GM12878 (cell line): ENCODE data around the gene ARRB2. TPM values are rescaled to one million over a fixed set of nuclear protein-coding genes. Genes with fewer than 3 reads are reported as not detected.
"Not testable (repeated sequence)": the region's sequence is repeated elsewhere in the genome, so short reads cannot be mapped to it uniquely, and the experiment has no call there.

Experiments
- ATAC-seq: fragments of 200-7000 bp; cut with Tn5 transposase; 3 replicates; pipeline ENCODE4 v1.9.1; 2020; ENCODE audit warnings: mild to moderate bottlenecking, moderate library complexity
- BruUV-seq: library from RNA; stranded (reverse); fragments of 400-500 nt; replicated peaks from 2 replicates; lab custom pipeline; 2021; lab: Mats Ljungman, UMichigan
- CTCF ChIA-PET: fragments of 300-600 bp; sonication (Branson Sonifier 250); formaldehyde crosslinking; extraction: SDS; loops from one replicate; lab custom pipeline; 2021; ENCODE audit warnings: inconsistent platforms; lab: Yijun Ruan, JAX
- POLR2A ChIA-PET: fragments of 350-600 bp; formaldehyde crosslinking; extraction: SDS; loops from one replicate; lab custom pipeline; 2021; ENCODE audit warnings: inconsistent platforms; lab: Charles Lee
- RAD21 ChIA-PET: fragments of 300-600 bp; sonication (Branson Sonifier 250); formaldehyde crosslinking; loops from one replicate; lab custom pipeline; 2023; ENCODE audit warnings: antibody characterized with exemption; ENCODE audit not compliant: unreplicated experiment; lab: Charles Lee
- SMC1A ChIA-PET: fragments of 300-600 bp; sonication (Branson Sonifier 250); formaldehyde crosslinking; loops from one replicate; lab custom pipeline; 2023; ENCODE audit not compliant: unreplicated experiment, uncharacterized antibody; lab: Charles Lee
- DNase-seq: peaks from one replicate; pipeline ENCODE4 v3.0.0-alpha.2; 2011; ENCODE audit warnings: low read depth, low spot score
- FAIRE-seq: peaks from 3 replicates; lab custom pipeline; 2011; peaks lifted over from hg19 to GRCh38; lab: Jason Lieb, UNC
- H2AFZ ChIP-seq: 2 replicates; pipeline ENCODE4 v1.6.0; 2011; ENCODE audit warnings: low read depth, low read length, control low read depth; ENCODE audit not compliant: control insufficient read depth
- H3K27ac ChIP-seq: 2 replicates; pipeline ENCODE4 v1.5.1; 2011; ENCODE audit warnings: control low read depth; ENCODE audit not compliant: control insufficient read depth, insufficient read depth
- H3K27me3 ChIP-seq, 2 experiments: replicated peaks in 1 of 2; 2 replicates each; pipeline versions ENCODE4 v1.6.0 to v1.6.1; 2011; ENCODE audit warnings: low read length in 1 of 2; ENCODE audit not compliant: control insufficient read depth in 2 of 2, insufficient read depth in 2 of 2
- H3K36me3 ChIP-seq, 2 experiments: 2 replicates each; pipeline ENCODE4 v1.5.1; 2011; ENCODE audit warnings: low read length in 1 of 2; ENCODE audit not compliant: control insufficient read depth in 2 of 2, insufficient read depth in 2 of 2
- H3K4me1 ChIP-seq: 2 replicates; pipeline ENCODE4 v1.6.1; 2011; ENCODE audit warnings: mild to moderate bottlenecking, low read length, moderate library complexity, mixed read lengths; ENCODE audit not compliant: control insufficient read depth, insufficient read depth
- H3K4me2 ChIP-seq: 2 replicates; pipeline ENCODE4 v1.6.0; 2011; ENCODE audit warnings: control low read depth; ENCODE audit not compliant: control insufficient read depth, insufficient read depth
- H3K4me3 ChIP-seq: fragments of 200-600 bp; sonication (generic); 2 replicates; pipeline ENCODE4 v1.5.1; 2016
- H3K79me2 ChIP-seq: 2 replicates; pipeline ENCODE4 v1.6.0; 2011; ENCODE audit warnings: low read length; ENCODE audit not compliant: control insufficient read depth, insufficient read depth
- H3K9ac ChIP-seq: 2 replicates; pipeline ENCODE4 v1.8.0; 2011; ENCODE audit warnings: low read length, control low read depth, mixed read lengths; ENCODE audit not compliant: control insufficient read depth, insufficient read depth
- H3K9me3 ChIP-seq: replicated peaks from 3 replicates; pipeline ENCODE4 v1.5.1; 2011; ENCODE audit warnings: mild to moderate bottlenecking, low read length; ENCODE audit not compliant: control insufficient read depth, insufficient read depth
- H4K20me1 ChIP-seq: 2 replicates; pipeline ENCODE4 v1.6.0; 2011; ENCODE audit not compliant: control insufficient read depth, insufficient read depth
- NFIC ChIP-seq: IDR thresholded peaks from 2 replicates; pipeline ENCODE4 v1.6.1; 2012; ENCODE audit warnings: low read depth, mild to moderate bottlenecking, inconsistent platforms, low read length, moderate library complexity
- WGBS: methylation state at CpG from one replicate; pipeline ENCODE4 v1.1.6; 2016; ENCODE audit warnings: low lambda C conversion rate; ENCODE audit not compliant: insufficient replicate concordance, insufficient coverage; ENCODE audit errors: missing lambda C conversion rate; 5-methylcytosine and 5-hydroxymethylcytosine counted together
- in situ Hi-C: fragments of 300-500 bp; cut with MboI; formaldehyde crosslinking; loops from 9 replicates; pipeline ENCODE4 v1.14.3; 2018; ENCODE audit warnings: mixed read lengths
- intact Hi-C: fragments of 100-400 bp; cut with micrococcal nuclease; formaldehyde crosslinking; loops from one replicate; pipeline ENCODE4 v1.14.2; 2022; ENCODE audit not compliant: unreplicated experiment
- polyA plus RNA-seq, 11 experiments: library from polyadenylated mRNA; depleted of rRNA in 4 of 11; unstranded in 6 of 11; stranded (reverse) in 5 of 11; fragments of >200 nt; fragmentation: Nextera tagmentation in 4 of 11; fragmentation: Illumina TruSeq in 1 of 11; extraction: Ambion mirVana in 4 of 11; extraction: Trizol in 1 of 11; gene quantifications; 1 replicate in 1 of 11; 2 replicates in 10 of 11; pipeline versions ENCODE4 v1.2.1 to v1.2.3, GENCODE V29; 2011 to 2016; ENCODE audit warnings: inconsistent platforms in 2 of 11, missing spikeins in 2 of 11, low read depth in 1 of 11
- total RNA-seq, 4 experiments: library from RNA; depleted of rRNA in 3 of 4; stranded (reverse); fragments of >200 nt in 3 of 4; fragmentation: Illumina TruSeq in 1 of 4; extraction: Trizol in 1 of 4; gene quantifications; 2 replicates each; pipeline versions ENCODE4 v1.2.1 to v1.2.3, GENCODE V29; 2013 to 2021
- TF ChIP-seq, protein P1 (sequence below), 3 experiments: IDR thresholded peaks in 2 of 3; conservative IDR thresholded peaks in 1 of 3; 2 replicates each; pipeline ENCODE4 v1.5.1; 2011; ENCODE audit warnings: low read depth in 3 of 3, low read length in 3 of 3, mild to moderate bottlenecking in 3 of 3, control low read depth in 2 of 3, moderate library complexity in 2 of 3, inconsistent platforms in 1 of 3, mixed read lengths in 1 of 3; ENCODE audit not compliant: control insufficient read depth in 2 of 3, insufficient read depth in 1 of 3; ENCODE audit errors: extremely low read depth in 1 of 3

The ARRB2 gene
- total and polyA plus RNA-seq, 10 of the 15 experiments (the other 5 are each of a cell fraction or from before 2014, with no cell fraction given): 6.5 to 75.2 (median 43.1) TPM

DNA sequence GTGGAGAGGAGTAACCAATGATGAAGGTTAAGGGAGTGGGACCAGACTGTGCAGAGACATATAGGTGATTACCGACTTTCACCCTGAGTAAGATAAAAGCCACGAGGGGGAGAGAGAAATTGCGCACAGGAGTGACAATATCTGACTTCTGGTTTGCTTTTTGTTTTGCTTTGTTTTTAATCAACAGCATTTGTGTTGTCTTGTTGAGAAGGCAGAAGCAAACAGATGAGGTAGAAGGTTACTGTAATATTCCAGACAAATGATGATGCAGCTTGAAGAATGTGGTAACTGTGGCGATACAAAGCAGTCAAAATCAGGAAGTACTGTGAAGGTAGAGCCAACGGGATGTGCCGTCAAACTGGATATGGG, 14.0 kb upstream of the ARRB2 start (continued):
- peak; percentile 30; the same call in 1 of the 2 replicates for TF ChIP-seq NFIC

DNA sequence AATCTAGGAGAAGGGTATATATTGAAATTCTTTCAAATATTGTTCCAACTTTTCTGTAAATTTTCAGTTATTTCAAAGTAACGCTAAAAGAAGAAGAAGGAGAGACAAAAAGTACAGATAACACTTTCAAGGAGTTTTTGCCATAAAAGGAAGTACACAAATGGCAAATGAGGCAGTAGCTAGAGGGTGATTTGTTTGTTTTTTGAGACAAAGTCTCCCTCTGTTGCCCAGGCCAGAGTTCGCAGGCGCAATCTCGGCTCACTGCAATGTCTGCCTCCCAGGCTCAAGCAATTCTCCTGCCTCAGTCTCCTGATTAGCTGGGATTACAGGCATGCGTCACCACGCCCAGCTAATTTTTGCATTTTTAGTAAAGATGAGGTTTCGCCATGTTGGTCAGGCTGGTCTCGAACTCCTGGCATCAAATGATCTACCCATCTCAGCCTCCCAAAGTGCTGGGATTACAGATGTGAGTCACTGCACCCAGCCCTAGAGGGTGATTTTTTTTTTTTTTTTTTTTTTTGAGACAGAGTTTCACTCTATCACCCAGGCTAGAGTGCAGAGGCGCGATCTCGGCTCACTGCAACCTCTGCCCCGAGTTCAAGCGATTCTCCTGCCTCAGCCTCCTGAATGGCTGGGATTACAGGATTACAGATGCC, 10.9 kb upstream of the ARRB2 start:
- H3K27me3 ChIP-seq, H3K9me3 ChIP-seq, intact Hi-C loops, H4K20me1 ChIP-seq, BruUV-seq, H3K27ac ChIP-seq, H3K36me3 ChIP-seq, DNase-seq, POLR2A ChIA-PET, SMC1A ChIA-PET, CTCF ChIA-PET, FAIRE-seq, ATAC-seq, H3K4me2 ChIP-seq, in situ Hi-C loops, H3K9ac ChIP-seq, H2AFZ ChIP-seq, H3K4me3 ChIP-seq: not testable (repeated sequence)
- RAD21 ChIA-PET: interaction anchor here (1.0 kb wide), 1 partner anchor 133 kb away, joined by 3 read pairs; no protein-coding TSS in a partner anchor
- TF ChIP-seq, protein P1, sequence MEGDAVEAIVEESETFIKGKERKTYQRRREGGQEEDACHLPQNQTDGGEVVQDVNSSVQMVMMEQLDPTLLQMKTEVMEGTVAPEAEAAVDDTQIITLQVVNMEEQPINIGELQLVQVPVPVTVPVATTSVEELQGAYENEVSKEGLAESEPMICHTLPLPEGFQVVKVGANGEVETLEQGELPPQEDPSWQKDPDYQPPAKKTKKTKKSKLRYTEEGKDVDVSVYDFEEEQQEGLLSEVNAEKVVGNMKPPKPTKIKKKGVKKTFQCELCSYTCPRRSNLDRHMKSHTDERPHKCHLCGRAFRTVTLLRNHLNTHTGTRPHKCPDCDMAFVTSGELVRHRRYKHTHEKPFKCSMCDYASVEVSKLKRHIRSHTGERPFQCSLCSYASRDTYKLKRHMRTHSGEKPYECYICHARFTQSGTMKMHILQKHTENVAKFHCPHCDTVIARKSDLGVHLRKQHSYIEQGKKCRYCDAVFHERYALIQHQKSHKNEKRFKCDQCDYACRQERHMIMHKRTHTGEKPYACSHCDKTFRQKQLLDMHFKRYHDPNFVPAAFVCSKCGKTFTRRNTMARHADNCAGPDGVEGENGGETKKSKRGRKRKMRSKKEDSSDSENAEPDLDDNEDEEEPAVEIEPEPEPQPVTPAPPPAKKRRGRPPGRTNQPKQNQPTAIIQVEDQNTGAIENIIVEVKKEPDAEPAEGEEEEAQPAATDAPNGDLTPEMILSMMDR (IDR thresholded peaks at IDR 0.05 in 2 of 3, conservative IDR thresholded peaks at IDR 0.05 in 1 of 3; ENCODE audit: control insufficient read depth in 2 of 3, extremely low read depth in 1 of 3, insufficient read depth in 1 of 3, low read depth in 3 of 3, low read length in 3 of 3): 0 out of 6 replicates have a peak, but pooled peaks of 1 of the 3 experiments have one; percentile 7
- peaks cover 48% of the 10 kb centered on the region for H3K79me2 ChIP-seq
- H3K4me1 ChIP-seq: peaks cover 19% of the 10 kb centered on the region
- 98% methylated on average over 13 of the region's 13 CpGs for WGBS
